Neural cell (in vitro differentiated cells): ENCODE measurements around the gene ZSWIM6. TPM values are rescaled to one million over a fixed set of nuclear protein-coding genes. Genes with fewer than 3 reads are reported as not detected.

Experiments used
- H2AFZ ChIP-seq: fragments of 200-600, 300-800 bp; sonication (generic), shearing (Covaris generic); 2 replicates; pipeline ENCODE4 v1.6.0; 2014; ENCODE audit warnings: low read depth, mild to moderate bottlenecking, antibody characterized with exemption, low read length, moderate library complexity
- H3F3A ChIP-seq: fragments of 200-600 bp; shearing (Covaris generic); 2 replicates; pipeline ENCODE4 v1.6.1; 2016; ENCODE audit warnings: mild to moderate bottlenecking, moderate library complexity, mixed read lengths, antibody characterized with exemption, low read length; ENCODE audit not compliant: insufficient read depth, poor library complexity, severe bottlenecking
- H3K27ac ChIP-seq: fragments of 200-600, 300-800 bp; sonication (generic), shearing (Covaris generic); 2 replicates; pipeline ENCODE4 v1.5.1; 2014; ENCODE audit warnings: mild to moderate bottlenecking, low read length, moderate library complexity
- H3K27me3 ChIP-seq: fragments of 300-800, 200-600 bp; sonication (generic), shearing (Covaris generic); 2 replicates; pipeline ENCODE4 v1.6.0; 2014; ENCODE audit warnings: mild to moderate bottlenecking, low read depth, low read length, moderate library complexity; ENCODE audit not compliant: insufficient read depth
- H3K36me3 ChIP-seq: fragments of 300-800, 200-600 bp; sonication (generic), shearing (Covaris generic); 2 replicates; pipeline ENCODE4 v1.5.1; 2014; ENCODE audit warnings: mild to moderate bottlenecking, antibody characterized with exemption, low read length, moderate library complexity; ENCODE audit not compliant: insufficient read depth
- H3K4me2 ChIP-seq: fragments of 300-800, 200-600 bp; sonication (generic), shearing (Covaris generic); 2 replicates; pipeline ENCODE4 v1.6.0; 2014; ENCODE audit warnings: mild to moderate bottlenecking, low read length
- H3K4me3 ChIP-seq: fragments of 300-800, 200-600 bp; sonication (generic), shearing (Covaris generic); 2 replicates; pipeline ENCODE4 v1.5.1; 2014; ENCODE audit warnings: mild to moderate bottlenecking, low read length, moderate library complexity
- H3K79me2 ChIP-seq: fragments of 200-600 bp; shearing (Covaris generic); replicated peaks from 2 replicates; pipeline ENCODE4 v1.6.0; 2014; ENCODE audit warnings: mild to moderate bottlenecking, low read length, moderate library complexity; ENCODE audit not compliant: insufficient read depth
- H3K9ac ChIP-seq: fragments of 300-800, 200-600 bp; sonication (generic), shearing (Covaris generic); 2 replicates; pipeline ENCODE4 v1.6.1; 2016; ENCODE audit warnings: mild to moderate bottlenecking, low read length, mixed read lengths
- H3K9me2 ChIP-seq: fragments of 200-600 bp; shearing (Covaris generic); 2 replicates; pipeline ENCODE4 v1.6.1; 2016; ENCODE audit warnings: mild to moderate bottlenecking, low read length, mixed read lengths; ENCODE audit not compliant: insufficient read depth
- H3K9me3 ChIP-seq: fragments of 200-600, 300-800 bp; sonication (generic), shearing (Covaris generic); 2 replicates; pipeline ENCODE4 v1.6.1; 2016; ENCODE audit warnings: mild to moderate bottlenecking, mixed run types, low read length, moderate library complexity, mixed read lengths
- H4K20me1 ChIP-seq: fragments of 200-600 bp; shearing (Covaris generic); 2 replicates; pipeline ENCODE4 v1.6.1; 2016; ENCODE audit warnings: mild to moderate bottlenecking, mixed run types; ENCODE audit not compliant: insufficient read depth
- CTCF ChIP-seq: fragments of 450-650 bp; IDR thresholded peaks from 2 replicates; pipeline ENCODE4 v1.5.1; 2014; ENCODE audit warnings: antibody characterized with exemption, mild to moderate bottlenecking, moderate library complexity; ENCODE audit not compliant: poor library complexity, severe bottlenecking
- EP300 ChIP-seq: fragments of 450-650 bp; conservative IDR thresholded peaks from 2 replicates; pipeline ENCODE4 v1.6.1; 2014; ENCODE audit warnings: antibody characterized with exemption, mild to moderate bottlenecking, moderate library complexity; ENCODE audit not compliant: poor library complexity, severe bottlenecking
- EZH2 ChIP-seq: fragments of 200-600, 300-800 bp; shearing (Covaris generic), sonication (generic); IDR thresholded peaks from 2 replicates; pipeline ENCODE4 v1.6.1; 2014; ENCODE audit warnings: antibody characterized with exemption, low read length, borderline replicate concordance, mild to moderate bottlenecking; ENCODE audit not compliant: insufficient read depth, poor library complexity, severe bottlenecking
- MXI1 ChIP-seq: fragments of 450-650 bp; conservative IDR thresholded peaks from 2 replicates; pipeline ENCODE4 v1.6.1; 2014; ENCODE audit warnings: antibody characterized with exemption, mild to moderate bottlenecking; ENCODE audit not compliant: poor library complexity, severe bottlenecking
- POLR2AphosphoS5 ChIP-seq: IDR thresholded peaks from 2 replicates; pipeline ENCODE4 v1.6.1; 2012
- RAD21 ChIP-seq: fragments of 450-650 bp; conservative IDR thresholded peaks from 2 replicates; pipeline ENCODE4 v1.6.1; 2014; ENCODE audit warnings: antibody characterized with exemption, mild to moderate bottlenecking, moderate library complexity
- REST ChIP-seq: IDR thresholded peaks from 2 replicates; pipeline ENCODE4 v1.6.1; 2012; ENCODE audit warnings: borderline replicate concordance
- SMC3 ChIP-seq: fragments of 450-650 bp; conservative IDR thresholded peaks from 2 replicates; pipeline ENCODE4 v1.6.1; 2014; ENCODE audit warnings: antibody characterized with exemption, mild to moderate bottlenecking, moderate library complexity; ENCODE audit not compliant: poor library complexity
- TAF1 ChIP-seq: IDR thresholded peaks from 2 replicates; pipeline ENCODE4 v1.6.1; 2012; ENCODE audit warnings: low read depth
- polyA plus RNA-seq: library from polyadenylated mRNA; depleted of rRNA; stranded (reverse); fragments of >200 nt; gene quantifications from 2 replicates; pipeline ENCODE4 v1.2.3, GENCODE V29; 2014

ZSWIM6 gene
- polyA plus RNA-seq, 1 donor from 2014 or later, result 43.6 TPM

GRCh38 chr5:61309115-61309514 is 22.9 kb upstream of the ZSWIM6 start:
- Histone ChIP-seq H3K9ac (peak overlapping the region; percentile 20), H3K4me2 (peak overlapping the region; percentile 3), H3K79me2 (no peaks in the 10 kb centered on the region), H3K27me3 (no peaks in the 10 kb centered on the region), H3F3A (no peaks in the 10 kb centered on the region), H3K9me3 (no peaks in the 10 kb centered on the region), H3K9me2 (no peaks in the 10 kb centered on the region), H3K4me3 (no peak overlapping the region), H3K36me3 (no peaks in the 10 kb centered on the region), H4K20me1 (no peaks in the 10 kb centered on the region), H2AFZ (peak overlapping the region; percentile 2), H3K27ac (peak overlapping the region; percentile 37)
- TF ChIP-seq EP300 (no peak), POLR2AphosphoS5 (no peak), REST (no peak), EZH2 (no peak), CTCF (no peak), RAD21 (no peak), MXI1 (no peak), SMC3 (no peak), TAF1 (no peak)

- H3K4me2 ChIP-seq, result no peak overlapping the region
- H2AFZ ChIP-seq, result no peak overlapping the region
Observed at GRCh38 chr5:61311056-61311610, 20.9 kb upstream of the ZSWIM6 start.

More at GRCh38 chr5:61311056-61311610, 20.9 kb upstream of the ZSWIM6 start:
- H3K79me2 ChIP-seq, result no peaks in the 10 kb centered on the region
- no peaks in the 10 kb centered on the region for H4K20me1 ChIP-seq
- TF ChIP-seq EP300, result no peak
- TF ChIP-seq MXI1, result no peak
- no peak for TF ChIP-seq EZH2
- no peak for TF ChIP-seq SMC3
- TF ChIP-seq TAF1, result no peak
- TF ChIP-seq REST, result no peak
- no peak for TF ChIP-seq CTCF
- TF ChIP-seq POLR2AphosphoS5, result no peak
- no peak overlapping the region for H3K27ac ChIP-seq
- no peaks in the 10 kb centered on the region for H3K27me3 ChIP-seq
- no peak overlapping the region for H3K4me3 ChIP-seq
- H3K9me2 ChIP-seq, result no peaks in the 10 kb centered on the region
- no peak overlapping the region for H3K9ac ChIP-seq
- no peaks in the 10 kb centered on the region for H3K36me3 ChIP-seq
- H3K9me3 ChIP-seq, result no peaks in the 10 kb centered on the region
- H3F3A ChIP-seq, result peaks cover 3% of the 10 kb centered on the region
